GM10266 (cell line): ENCODE results near the gene ATG12.
"Not testable (repeated sequence)": the region's sequence is repeated elsewhere in the genome, so short reads cannot be mapped to it uniquely, and the experiment has no call there.

ENCODE experiments used
- DNase-seq: peaks from one replicate; pipeline ENCODE4 v3.0.0; 2012; ENCODE audit errors: extremely low spot score
- TF ChIP-seq, protein P1 (sequence below): IDR thresholded peaks from 2 replicates; pipeline ENCODE4 v1.5.1; 2012; ENCODE audit warnings: mild to moderate bottlenecking, low read depth; ENCODE audit not compliant: control insufficient read depth, insufficient read depth; ENCODE audit errors: missing control alignments

ATG12 gene

GRCh38 chr5:115813719-115814118 lies 27.6 kb downstream of the ATG12 start:
- no peak for DNase-seq
- TF ChIP-seq, protein P1, sequence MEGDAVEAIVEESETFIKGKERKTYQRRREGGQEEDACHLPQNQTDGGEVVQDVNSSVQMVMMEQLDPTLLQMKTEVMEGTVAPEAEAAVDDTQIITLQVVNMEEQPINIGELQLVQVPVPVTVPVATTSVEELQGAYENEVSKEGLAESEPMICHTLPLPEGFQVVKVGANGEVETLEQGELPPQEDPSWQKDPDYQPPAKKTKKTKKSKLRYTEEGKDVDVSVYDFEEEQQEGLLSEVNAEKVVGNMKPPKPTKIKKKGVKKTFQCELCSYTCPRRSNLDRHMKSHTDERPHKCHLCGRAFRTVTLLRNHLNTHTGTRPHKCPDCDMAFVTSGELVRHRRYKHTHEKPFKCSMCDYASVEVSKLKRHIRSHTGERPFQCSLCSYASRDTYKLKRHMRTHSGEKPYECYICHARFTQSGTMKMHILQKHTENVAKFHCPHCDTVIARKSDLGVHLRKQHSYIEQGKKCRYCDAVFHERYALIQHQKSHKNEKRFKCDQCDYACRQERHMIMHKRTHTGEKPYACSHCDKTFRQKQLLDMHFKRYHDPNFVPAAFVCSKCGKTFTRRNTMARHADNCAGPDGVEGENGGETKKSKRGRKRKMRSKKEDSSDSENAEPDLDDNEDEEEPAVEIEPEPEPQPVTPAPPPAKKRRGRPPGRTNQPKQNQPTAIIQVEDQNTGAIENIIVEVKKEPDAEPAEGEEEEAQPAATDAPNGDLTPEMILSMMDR = no peak

DNA sequence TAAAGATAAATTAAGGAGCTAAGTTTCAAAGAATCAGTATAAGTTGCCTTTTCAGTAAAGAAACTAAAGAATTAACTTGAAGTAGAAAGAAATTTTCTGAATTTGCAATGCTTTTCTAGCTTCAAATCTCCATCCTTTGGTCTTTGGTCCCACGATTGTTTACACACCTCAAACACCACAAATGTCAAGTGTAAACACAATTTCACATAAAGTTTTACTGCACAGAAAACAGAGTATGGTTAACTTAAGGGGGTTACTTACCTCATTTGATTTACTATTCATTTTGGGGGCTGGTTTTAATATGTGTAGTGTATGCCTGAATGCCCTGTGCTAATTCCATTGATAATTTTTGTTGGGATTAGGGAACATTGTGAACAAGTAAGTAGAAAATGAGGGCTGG lies 29.0 kb downstream of the ATG12 start:
- no peak for DNase-seq
- TF ChIP-seq, protein P1 = no peak

GRCh38 chr5:115811406-115811805 lies 30.0 kb downstream of the ATG12 start:
- no peak for DNase-seq
- TF ChIP-seq, protein P1 = no peak

DNA sequence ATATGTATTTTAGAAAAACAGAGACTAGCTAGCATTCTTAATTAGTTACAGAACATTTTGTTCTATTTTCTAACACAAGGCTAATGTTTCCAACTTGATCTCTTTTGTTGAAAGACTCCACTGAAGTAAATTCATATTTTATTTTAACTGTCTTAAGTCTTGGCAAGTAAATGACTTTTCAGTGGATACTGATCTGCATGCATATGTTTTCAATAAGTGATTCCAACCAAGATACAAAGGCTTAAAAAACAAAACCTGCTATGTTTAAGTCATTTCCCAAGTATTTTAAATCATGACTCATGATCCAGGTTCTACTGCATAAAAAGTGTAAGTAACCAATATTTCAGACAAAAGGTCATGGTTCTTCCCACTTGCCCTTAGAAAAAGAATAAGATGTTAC lies 30.6 kb downstream of the ATG12 start:
- TF ChIP-seq, protein P1 = no peak
- no peak for DNase-seq

DNA sequence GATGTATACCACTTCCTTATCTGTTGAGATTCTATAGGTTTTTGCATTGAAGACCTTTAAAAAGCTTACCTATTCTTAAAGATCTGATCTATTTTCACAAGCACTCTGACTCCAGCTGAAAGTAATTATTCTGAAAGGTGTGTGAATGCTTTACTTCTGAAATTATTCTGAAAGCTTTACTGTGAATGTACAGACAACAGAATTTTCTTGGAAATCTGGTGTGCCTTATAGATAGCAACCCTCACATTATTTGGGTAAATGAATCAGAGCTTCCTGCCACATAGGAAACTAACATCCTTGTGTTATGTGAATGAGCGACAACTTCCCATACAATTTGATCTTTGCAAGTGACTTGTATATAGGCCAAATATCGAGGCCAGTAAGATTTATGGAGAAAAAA lies 31.4 kb downstream of the ATG12 start:
- DNase-seq = no peak
- TF ChIP-seq, protein P1 = no peak

DNA sequence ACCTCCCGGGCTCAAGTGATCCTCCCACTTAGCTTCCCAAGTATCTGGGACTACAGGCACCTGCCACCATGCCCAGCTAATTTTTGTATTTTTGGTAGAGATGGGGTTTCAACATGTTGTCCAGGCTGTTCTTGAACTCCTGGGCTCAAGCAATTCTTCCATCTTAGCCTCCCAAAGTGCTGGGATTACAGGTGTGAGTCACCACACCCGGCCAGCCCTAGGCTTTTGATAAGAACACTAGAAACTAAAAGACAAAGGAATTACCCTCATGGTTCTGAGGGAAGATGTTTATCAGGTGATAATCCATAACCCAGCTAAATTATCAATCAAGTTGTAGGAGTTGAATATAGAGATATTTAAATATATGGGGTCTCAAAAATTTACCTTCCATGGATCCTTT lies 33.3 kb downstream of the ATG12 start:
- not testable (repeated sequence) for DNase-seq

GRCh38 chr5:115807654-115808052 lies 33.7 kb downstream of the ATG12 start:
- no peak for DNase-seq
- TF ChIP-seq, protein P1 = no peak

DNA sequence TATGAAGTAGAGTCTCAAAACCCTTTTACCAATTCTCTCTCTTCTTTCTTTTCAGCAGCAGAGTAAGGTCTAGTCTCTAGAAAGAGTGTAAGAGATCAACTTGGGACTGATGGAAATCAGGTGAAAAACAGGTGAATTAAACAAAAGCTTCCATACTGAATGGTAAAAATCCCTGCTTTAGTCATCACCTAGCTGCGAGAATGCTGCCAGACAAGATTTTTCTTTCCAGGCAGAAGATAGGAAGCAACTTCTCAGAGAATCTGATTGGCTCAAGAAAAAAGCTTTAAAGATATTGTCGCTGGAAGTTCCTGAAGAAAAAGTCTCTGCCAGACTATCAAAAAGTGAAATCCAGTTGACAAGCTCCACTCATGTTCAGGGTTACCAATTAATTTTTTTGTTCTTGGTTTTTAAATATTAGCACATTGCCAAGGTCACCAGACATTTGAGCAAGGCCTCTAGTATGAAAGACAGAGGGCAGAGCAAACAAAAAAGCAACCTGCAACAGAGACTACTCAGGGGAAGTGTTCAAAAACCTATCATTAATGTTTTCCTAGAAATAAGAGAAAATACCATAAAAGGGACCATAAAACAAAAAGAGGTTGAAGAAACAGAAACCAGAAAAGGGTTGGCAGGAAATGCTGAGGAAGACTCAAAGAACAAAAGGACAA lies 34.2 kb downstream of the ATG12 start:
- no peak for DNase-seq
- TF ChIP-seq, protein P1 = no peak
